Measurements from ENCODE around the gene GAPDHS.

Gene GAPDHS

DNA sequence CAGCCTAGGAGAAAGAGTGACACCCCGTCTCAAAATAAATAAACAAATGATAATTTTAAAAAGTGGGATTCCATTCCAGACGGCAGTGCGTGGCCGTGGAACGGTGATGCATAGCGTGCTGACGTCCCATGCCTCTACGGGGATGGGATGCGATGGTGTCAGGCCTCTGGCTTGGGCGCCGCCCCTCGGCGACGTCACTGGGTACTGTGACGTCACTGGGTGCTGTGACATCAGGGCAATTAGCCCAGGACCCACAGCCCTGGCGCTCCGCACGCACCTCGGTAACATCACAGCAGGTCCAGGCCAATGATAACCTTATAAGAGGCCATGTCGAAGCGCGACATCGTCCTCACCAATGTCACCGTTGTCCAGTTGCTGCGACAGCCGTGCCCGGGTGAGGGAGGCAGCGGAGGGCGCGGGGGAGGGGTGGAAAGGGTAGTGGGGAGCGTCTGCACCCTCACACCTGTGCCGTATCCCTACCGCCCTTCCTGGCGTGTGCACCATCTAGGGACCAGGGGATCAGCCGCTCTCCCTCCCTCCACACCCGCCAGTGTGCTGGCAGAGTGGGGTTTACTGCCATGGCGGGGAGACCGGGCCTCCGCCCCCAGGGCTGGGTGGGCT lies at the start of gene GAPDHS:
TSS of gene GAPDHS (plus strand) at position 256 of the 621 bp plus-strand sequence. CDS start at position 328, 72 bp downstream.
- no peak for DNase-seq (ENCODE audit: low read depth in 2 of 2, low spot score in 1 of 2)

GRCh38 chr19:35484252-35485036 lies 48.8 kb upstream of the GAPDHS start:
- DNase-seq (ENCODE audit: low read depth in 2 of 2, low spot score in 1 of 2), result no peak

DNA sequence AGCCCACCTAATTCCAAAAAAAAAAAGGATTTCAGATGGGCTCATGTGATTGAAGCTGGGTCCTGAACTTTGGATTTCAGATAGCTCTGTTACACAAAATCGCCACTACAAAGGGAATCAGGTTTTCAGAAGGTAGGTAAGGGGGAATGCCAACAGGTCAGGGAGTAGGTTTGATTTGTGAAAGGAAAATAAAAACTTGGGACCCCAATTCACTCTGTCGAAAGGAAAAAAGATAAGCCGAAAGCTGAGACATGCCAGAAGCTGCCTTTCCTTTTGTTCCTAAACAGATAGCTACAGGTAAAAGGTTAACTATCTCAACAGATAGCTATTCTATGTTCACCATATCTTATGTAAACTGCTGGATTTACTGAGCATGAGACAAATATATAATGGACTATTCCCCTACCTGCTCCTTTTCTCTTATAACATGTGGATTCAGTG lies 47.0 kb upstream of the GAPDHS start:
- no peak for DNase-seq (ENCODE audit: low read depth in 2 of 2, low spot score in 1 of 2)

DNA sequence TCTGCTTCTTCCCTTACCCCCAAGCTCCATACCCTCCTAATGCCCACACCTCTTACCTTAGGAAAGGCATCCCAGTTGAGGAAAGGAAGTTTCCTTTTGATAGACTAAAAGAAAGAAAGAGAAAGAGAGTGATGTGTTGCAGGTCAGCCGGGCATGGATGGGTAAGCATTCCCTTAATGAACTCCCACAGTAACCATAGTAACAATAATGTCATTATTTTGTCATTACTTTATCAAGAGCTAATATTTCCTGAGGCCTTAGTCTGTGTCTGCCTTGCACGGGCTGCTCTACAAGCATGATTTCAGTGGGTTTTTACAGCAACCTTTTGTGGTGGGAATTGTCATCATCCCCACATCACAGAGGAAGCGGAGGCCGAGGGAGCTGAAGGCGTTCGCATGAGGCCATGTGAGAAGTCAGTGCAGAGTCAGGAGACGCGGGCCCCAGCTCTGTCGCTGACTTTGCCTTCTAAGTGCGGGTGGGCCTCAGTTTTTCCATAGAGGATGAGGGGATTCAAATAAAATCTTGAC lies 45.5 kb upstream of the GAPDHS start:
- no peak for DNase-seq (ENCODE audit: low read depth in 2 of 2, low spot score in 1 of 2)

DNA sequence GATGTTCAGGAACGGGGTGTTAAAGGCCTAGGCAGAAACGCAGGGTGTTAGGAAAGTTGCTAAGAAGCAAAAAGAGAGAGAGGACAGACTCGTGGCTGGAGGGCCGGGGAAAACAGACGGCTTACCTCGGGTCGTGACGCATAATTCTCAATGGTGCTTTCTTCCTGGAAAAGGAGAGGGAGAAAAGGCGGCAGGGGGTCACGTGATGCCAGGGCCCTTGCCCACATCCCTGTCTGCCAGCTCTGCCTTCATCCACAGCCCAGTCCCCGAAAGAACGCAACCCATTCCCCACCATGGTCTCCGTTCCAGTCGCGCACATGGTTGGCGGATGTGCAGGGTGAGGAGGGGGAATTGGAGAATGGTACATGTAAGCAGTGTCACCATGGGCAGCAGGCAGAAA lies 44.6 kb upstream of the GAPDHS start:
- DNase-seq (ENCODE audit: low read depth in 2 of 2, low spot score in 1 of 2), result no peak

DNA sequence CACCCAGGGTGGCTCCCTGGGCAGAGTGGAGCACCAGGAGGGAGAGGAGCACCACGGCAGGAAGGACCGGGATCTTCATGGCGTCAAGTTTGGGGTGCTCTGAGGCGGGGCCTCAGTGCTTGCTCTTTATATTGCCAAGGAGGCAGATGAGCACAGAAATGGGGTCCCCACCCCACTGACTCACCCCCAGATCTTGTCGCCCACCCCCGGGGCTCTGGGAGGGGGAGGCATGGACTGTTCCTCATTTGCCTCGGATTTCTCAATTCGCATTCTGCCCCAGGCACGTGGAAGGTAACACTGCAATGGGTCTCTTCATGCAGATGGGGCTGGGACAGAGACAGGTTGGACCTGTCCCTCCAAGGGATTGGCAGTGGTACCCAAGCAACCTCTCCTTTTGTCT lies 42.9 kb upstream of the GAPDHS start, which contains the start of gene KRTDAP:
TSS of gene KRTDAP (minus strand) at position 101 of the 400 bp plus-strand sequence. CDS start at position 79, 22 bp downstream.
- no peak for DNase-seq (ENCODE audit: low read depth in 2 of 2, low spot score in 1 of 2)

DNA sequence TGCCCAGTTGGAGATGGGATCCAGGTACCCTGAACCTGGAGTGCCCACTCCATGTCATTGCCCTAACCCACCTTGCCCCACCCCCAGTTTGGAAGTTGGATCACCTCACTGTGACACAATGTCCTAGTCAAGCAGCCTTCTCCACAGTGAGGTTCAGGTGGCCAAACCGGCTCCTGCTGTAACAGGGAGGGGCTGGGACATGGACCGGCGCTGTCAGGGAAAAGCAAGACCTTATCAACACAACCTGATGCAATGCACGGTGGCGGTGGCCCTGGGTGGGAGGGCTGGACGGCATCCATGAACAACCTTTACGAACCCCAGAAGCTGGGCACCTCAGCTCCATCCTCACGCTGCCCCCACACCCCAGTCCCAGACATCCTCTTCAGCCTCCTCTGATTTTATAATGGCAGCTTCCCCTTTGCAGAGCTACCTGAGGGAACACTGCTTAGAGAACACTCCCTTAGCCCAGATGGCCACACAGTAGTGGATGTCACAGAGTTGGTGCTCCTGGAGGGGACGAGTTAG lies 41.4 kb upstream of the GAPDHS start:
- DNase-seq (ENCODE audit: low read depth in 2 of 2, low spot score in 1 of 2), result no peak

DNA sequence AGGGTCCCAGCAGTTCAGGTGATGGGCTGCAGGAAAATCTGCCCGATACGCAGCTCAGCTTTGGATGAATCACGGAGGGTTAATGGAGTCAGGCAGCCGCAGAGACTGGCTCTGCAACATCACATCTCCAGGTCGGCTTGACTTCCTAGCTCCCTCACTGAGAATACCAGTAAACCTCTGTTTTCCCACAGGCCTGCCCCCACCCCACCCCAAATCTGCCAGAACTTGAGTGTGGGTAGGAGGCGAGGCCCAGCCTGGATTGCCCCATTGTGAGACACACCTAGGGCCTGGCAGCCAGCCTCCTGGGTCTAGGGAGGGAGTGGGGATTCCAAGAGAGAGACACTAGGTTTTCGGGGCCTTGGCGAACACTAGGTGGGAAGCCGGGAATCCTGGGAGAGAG lies 39.3 kb upstream of the GAPDHS start:
- no peak for DNase-seq (ENCODE audit: low read depth in 2 of 2, low spot score in 1 of 2)

DNA sequence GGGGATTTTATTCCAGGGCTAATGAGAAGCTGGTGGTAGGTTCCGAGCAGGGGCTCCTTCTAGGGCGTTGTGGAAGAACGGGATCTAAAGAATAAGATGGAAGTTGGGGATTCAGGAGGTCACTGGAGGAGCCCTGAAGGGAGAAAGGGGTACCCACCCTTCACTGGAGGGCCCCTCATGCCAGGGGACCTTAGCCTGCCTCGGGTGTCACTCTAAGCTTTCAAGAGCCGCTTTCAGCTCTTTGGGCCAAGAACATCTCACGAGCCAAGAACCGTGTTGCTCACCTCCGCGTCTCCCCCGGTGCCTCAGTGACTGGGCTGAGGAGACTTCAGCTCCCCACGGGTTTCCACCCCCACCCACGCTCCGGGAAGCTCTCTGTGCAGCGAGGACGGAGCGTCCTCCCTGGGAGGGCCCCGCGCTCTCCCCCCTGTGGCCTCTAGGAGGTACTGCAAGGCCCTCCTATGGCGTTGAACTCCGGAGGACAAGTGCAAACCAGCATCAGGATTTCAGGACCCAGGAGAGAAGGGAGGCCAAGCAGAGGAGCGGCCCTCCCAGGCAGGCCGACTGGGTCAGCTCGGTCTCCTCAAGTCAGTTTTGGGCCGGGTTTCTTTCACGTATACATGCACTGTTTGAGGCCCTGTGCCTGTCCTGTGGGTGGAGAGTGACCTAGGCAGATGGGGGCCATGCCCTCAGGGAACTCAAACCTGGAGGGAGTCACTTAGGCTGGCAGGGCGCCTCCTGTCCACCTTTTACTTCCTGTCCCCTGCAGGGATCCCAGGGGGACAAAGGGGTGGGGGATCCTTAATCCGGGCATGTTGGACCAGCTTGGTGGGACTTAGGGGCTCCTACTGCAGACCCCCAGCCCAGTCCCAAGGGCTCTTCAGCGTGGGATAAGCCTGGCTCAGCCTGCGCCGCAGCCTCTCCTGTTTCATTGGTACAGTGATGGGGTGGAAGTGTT lies 37.9 kb upstream of the GAPDHS start:
- peak; percentile 24 to 44 for DNase-seq (ENCODE audit: low read depth in 2 of 2, low spot score in 1 of 2)

- no peak for DNase-seq (ENCODE audit: low read depth in 2 of 2, low spot score in 1 of 2)
Observed at GRCh38 chr19:35497406-35497805, 35.9 kb upstream of the GAPDHS start.

DNA sequence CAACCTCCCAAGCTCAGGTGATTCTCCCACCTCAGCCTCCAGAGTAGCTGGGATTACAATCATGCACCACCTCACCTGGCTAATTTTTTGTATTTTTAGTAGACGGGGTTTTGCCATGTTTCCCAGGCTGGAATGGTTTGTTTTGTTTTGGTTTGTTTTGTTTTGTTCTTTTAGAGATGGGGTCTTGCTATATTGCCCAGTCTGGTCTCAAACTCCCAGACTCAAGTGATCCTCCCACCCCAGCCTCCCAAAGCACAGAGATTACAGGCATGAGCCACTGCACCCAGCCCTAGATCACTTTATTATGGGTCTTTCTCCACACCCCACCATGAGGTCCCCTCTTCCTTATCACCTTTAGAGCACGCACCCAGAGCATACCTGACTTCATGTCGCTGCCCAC lies 35.0 kb upstream of the GAPDHS start:
- DNase-seq (ENCODE audit: low read depth in 2 of 2, low spot score in 1 of 2), result no peak

DNA sequence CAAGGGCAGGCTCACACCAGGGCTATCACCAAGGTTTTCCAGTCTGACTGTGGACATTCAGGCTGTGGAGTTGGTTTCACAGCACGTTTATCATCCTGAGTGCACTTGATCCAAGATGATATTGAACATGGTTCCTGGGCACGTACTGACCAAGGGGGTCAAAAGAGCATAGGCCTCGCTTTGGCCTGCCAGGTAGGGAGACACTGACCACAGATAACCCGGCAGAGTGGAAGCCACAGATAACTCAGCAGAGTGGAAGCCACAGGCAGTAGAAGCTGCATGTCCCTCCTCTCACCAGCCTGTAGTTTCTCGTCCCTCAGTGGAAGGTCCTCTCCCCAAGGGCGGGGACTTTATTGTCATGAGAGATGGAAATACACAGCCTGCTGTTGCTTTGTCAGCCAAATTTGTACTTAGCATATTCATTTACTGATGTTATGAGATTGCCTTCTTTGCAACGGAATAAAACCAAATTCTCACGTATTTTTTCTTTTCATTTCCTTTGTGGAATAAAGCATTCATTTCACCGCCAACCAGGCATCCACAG lies 34.2 kb upstream of the GAPDHS start:
- no peak for DNase-seq (ENCODE audit: low read depth in 2 of 2, low spot score in 1 of 2)

- no peak for DNase-seq (ENCODE audit: low read depth in 2 of 2, low spot score in 1 of 2)
Observed at GRCh38 chr19:35500611-35501010, 32.6 kb upstream of the GAPDHS start.

GRCh38 chr19:35501684-35502083 lies 31.6 kb upstream of the GAPDHS start:
- DNase-seq (ENCODE audit: low read depth in 2 of 2, low spot score in 1 of 2), result no peak

- DNase-seq (ENCODE audit: low read depth in 2 of 2, low spot score in 1 of 2), result no peak
Observed at GRCh38 chr19:35502751-35503150, 30.5 kb upstream of the GAPDHS start.

GRCh38 chr19:35506011-35506410 lies 27.2 kb upstream of the GAPDHS start:
- no peak for DNase-seq (ENCODE audit: low read depth in 2 of 2, low spot score in 1 of 2)

GRCh38 chr19:35507561-35507960 lies 25.7 kb upstream of the GAPDHS start:
- no peak for DNase-seq (ENCODE audit: low read depth in 2 of 2, low spot score in 1 of 2)

DNA sequence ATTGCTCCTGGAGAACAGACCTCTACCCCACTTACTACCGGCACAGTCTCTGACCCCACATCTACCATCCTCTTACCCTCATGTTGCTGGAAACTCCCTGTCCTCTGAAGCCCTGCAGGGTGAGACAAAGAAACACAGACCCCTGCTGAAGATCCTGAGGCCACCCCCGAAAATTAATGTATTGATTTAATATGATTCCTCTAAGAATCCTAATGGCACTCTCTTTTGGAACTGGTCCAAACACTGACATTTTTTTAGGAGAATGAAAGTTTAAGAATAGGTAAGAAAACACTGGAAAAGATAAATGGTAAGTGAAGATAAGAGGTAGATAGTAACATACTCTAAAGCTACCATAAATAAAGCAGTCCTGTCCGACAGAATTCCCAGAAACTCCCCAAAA lies 25.1 kb upstream of the GAPDHS start:
- DNase-seq (ENCODE audit: low read depth in 2 of 2, low spot score in 1 of 2), result no peak

- DNase-seq (ENCODE audit: low read depth in 2 of 2, low spot score in 1 of 2), result peak in 1 of 2 donors; percentile 8
Observed at GRCh38 chr19:35509018-35509652, 24.1 kb upstream of the GAPDHS start.
